ENCODE results near the gene IKZF1. TPM values are rescaled to one million over a fixed set of nuclear protein-coding genes. Genes with fewer than 3 reads are reported as not detected.

IKZF1 gene
- total and polyA plus RNA-seq, 2 of the 13 experiments (the other 11 are each of a cell fraction or from before 2014, with no cell fraction given) = not detected

GRCh38 chr7:50393076-50393475 lies 88.6 kb downstream of the IKZF1 start (continued):
- TF ChIP-seq, protein P1, sequence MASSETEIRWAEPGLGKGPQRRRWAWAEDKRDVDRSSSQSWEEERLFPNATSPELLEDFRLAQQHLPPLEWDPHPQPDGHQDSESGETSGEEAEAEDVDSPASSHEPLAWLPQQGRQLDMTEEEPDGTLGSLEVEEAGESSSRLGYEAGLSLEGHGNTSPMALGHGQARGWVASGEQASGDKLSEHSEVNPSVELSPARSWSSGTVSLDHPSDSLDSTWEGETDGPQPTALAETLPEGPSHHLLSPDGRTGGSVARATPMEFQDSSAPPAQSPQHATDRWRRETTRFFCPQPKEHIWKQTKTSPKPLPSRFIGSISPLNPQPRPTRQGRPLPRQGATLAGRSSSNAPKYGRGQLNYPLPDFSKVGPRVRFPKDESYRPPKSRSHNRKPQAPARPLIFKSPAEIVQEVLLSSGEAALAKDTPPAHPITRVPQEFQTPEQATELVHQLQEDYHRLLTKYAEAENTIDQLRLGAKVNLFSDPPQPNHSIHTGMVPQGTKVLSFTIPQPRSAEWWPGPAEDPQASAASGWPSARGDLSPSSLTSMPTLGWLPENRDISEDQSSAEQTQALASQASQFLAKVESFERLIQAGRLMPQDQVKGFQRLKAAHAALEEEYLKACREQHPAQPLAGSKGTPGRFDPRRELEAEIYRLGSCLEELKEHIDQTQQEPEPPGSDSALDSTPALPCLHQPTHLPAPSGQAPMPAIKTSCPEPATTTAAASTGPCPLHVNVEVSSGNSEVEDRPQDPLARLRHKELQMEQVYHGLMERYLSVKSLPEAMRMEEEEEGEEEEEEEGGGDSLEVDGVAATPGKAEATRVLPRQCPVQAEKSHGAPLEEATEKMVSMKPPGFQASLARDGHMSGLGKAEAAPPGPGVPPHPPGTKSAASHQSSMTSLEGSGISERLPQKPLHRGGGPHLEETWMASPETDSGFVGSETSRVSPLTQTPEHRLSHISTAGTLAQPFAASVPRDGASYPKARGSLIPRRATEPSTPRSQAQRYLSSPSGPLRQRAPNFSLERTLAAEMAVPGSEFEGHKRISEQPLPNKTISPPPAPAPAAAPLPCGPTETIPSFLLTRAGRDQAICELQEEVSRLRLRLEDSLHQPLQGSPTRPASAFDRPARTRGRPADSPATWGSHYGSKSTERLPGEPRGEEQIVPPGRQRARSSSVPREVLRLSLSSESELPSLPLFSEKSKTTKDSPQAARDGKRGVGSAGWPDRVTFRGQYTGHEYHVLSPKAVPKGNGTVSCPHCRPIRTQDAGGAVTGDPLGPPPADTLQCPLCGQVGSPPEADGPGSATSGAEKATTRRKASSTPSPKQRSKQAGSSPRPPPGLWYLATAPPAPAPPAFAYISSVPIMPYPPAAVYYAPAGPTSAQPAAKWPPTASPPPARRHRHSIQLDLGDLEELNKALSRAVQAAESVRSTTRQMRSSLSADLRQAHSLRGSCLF (CRISPR knock-in tag; IDR thresholded peaks at IDR 0.05; ENCODE audit: borderline replicate concordance) = no peak
- TF ChIP-seq KAT7 (CRISPR knock-in tag; IDR thresholded peaks at IDR 0.05; ENCODE audit: borderline replicate concordance) (no peak), ISL2 (CRISPR knock-in tag; IDR thresholded peaks at IDR 0.05) (no peak), ZFYVE20 (CRISPR knock-in tag; IDR thresholded peaks at IDR 0.05; ENCODE audit: borderline replicate concordance, low read depth) (no peak)

DNA sequence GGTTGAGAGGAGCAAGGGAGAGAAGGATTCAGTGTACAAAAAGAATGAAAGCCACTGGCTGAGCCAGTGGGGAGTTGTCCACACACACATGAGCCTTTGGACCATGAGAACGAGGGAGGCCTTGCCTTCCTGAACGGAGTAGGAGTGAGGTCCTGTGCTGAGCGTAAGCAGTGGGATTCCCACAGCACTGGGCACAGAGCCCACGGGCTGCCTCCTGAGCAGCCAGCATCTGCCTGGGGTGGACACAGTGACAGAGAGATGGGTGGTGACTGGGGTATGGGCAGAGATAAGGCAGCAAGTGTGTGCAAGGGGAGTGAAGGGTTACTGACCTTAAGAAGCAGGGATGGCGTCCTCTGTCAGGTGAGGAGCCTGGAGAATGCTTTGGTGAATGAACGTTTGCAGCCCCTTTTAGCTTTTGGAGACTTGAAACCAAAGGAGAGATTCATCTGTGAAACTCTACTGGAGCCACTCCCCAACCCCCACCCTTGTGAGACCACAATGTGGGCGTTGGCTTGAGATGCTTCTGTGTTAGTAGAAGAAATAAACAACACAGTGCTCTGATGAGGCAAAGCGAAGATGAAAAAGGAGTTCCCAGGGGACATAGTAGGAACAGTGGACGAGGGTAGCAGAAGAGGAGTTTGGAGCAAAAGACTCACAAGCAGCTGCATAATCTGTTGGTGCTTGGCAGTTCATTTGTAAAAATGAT lies 89.2 kb downstream of the IKZF1 start:
- no peaks in the 10 kb centered on the region for H3K4me1 ChIP-seq (ENCODE audit: insufficient read depth, low read length)
- H3K4me3 ChIP-seq (replicated peaks in 1 of 3; ENCODE audit: insufficient read depth in 1 of 3, low read depth in 2 of 3, low read length in 3 of 3) = no peak overlapping the region
- H3K27ac ChIP-seq (ENCODE audit: extremely low read length, insufficient read depth, low read length) = no peak overlapping the region
- H4K20me1 ChIP-seq (ENCODE audit: insufficient read depth, low read length) = no peaks in the 10 kb centered on the region
- WGBS (ENCODE audit: low lambda C conversion rate) = 5% methylated on average over 7 of the region's 9 CpGs
- H3K79me2 ChIP-seq (ENCODE audit: insufficient read depth, low read length) = no peaks in the 10 kb centered on the region
- CTCF ChIA-PET (ENCODE audit: low intra/inter-chr PET ratio, low total read pairs) = no interaction called here
- peaks cover 0 to 7% of the 10 kb centered on the region in 2 experiments; a peak in 1 of 5 replicates for H3K27me3 ChIP-seq (ENCODE audit: control insufficient read depth in 1 of 2, insufficient read depth in 2 of 2, low read length in 2 of 2)
- POLR2A ChIA-PET = no interaction called here
- FAIRE-seq = no peak
- DNase-seq (ENCODE audit: low spot score) = no peak
- no peak for TF ChIP-seq NR2F2 (IDR thresholded peaks at IDR 0.05; ENCODE audit: borderline replicate concordance, low read depth)
- no peak for TF ChIP-seq ZNF263 (CRISPR knock-in tag; IDR thresholded peaks at IDR 0.05)
- TF ChIP-seq ELK4 (CRISPR knock-in tag; IDR thresholded peaks at IDR 0.05; ENCODE audit: borderline replicate concordance) = no peak
- no peak for TF ChIP-seq ZNF652 (CRISPR knock-in tag; IDR thresholded peaks at IDR 0.05; ENCODE audit: borderline replicate concordance, low read depth)
- TF ChIP-seq SETDB1 (CRISPR knock-in tag; IDR thresholded peaks at IDR 0.05; ENCODE audit: borderline replicate concordance) = no peak
- TF ChIP-seq HES4 (CRISPR knock-in tag; IDR thresholded peaks at IDR 0.05; ENCODE audit: borderline replicate concordance) = no peak
- no peak for TF ChIP-seq ZGPAT (CRISPR knock-in tag; IDR thresholded peaks at IDR 0.05)
- TF ChIP-seq NCOA2 (CRISPR knock-in tag; IDR thresholded peaks at IDR 0.05) = no peak
- no peak for TF ChIP-seq ZNF24 (IDR thresholded peaks at IDR 0.05)
- no peaks in the 10 kb centered on the region for H3K36me3 ChIP-seq (replicated peaks in 1 of 2; ENCODE audit: control insufficient read depth in 1 of 2, insufficient read depth in 2 of 2, low read length in 2 of 2)
- intact Hi-C loops (cut with micrococcal nuclease; ENCODE audit: unreplicated experiment) = no loop called here
- no TSS peak for BruUV-seq (replicated peaks)
- ATAC-seq = no peak
- H2AFZ ChIP-seq (ENCODE audit: low read length) = no peak overlapping the region
- no peak overlapping the region for H3K4me2 ChIP-seq (ENCODE audit: low read depth, low read length)
- no peak overlapping the region for H3K9ac ChIP-seq (ENCODE audit: insufficient read depth, low read depth, low read length)
- in situ Hi-C loops (cut with HindIII; ENCODE audit: extremely low pct_ligation_motif_present, low pct_unique_long_range_greater_than_20kb) = no loop called here
- H3K9me3 ChIP-seq (ENCODE audit: low read length) = no peaks in the 10 kb centered on the region
